NCI-H2107 treated with DMSO at 0.1 percent for 48 hours (cell line): ENCODE measurements around the gene ACSF3.
"Not testable (repeated sequence)": the region's sequence is repeated elsewhere in the genome, so short reads cannot be mapped to it uniquely, and the experiment has no call there.

Experiments used
- DNase-seq: peaks from one replicate; lab custom pipeline; 2025; ENCODE audit not compliant: unreplicated experiment; lab: John Stamatoyannopoulos, UW

Gene ACSF3

DNA sequence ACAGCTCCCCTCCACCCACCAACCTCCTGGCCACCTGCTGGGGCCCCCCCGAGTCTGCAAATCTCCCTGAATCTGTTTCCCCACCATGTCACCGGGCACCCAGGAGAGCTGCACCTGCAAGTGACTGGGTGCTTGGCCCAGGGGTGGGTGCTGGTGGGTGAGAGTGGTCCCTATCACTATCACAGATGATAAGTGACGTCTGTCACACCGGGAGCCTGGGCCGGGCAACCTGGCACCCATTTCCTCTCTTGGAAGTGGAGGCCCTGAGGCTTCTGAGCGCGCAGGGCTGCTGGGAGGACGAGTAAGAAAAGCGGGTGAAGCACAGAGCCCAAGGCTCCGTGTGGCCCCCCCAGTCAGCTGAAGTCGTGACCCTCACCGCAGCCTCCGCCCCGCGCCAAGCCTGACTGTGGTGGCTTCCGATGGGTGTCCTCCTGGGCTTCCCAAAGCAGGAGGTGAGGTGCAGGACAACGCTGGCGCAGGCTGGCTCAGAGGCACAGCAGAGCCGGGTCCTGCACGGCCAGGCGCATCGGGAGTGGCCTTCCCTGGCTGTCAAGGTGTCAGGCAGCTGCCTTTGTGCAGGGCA, 21.0 kb upstream of the ACSF3 start:
- DNase-seq, result no peak

DNA sequence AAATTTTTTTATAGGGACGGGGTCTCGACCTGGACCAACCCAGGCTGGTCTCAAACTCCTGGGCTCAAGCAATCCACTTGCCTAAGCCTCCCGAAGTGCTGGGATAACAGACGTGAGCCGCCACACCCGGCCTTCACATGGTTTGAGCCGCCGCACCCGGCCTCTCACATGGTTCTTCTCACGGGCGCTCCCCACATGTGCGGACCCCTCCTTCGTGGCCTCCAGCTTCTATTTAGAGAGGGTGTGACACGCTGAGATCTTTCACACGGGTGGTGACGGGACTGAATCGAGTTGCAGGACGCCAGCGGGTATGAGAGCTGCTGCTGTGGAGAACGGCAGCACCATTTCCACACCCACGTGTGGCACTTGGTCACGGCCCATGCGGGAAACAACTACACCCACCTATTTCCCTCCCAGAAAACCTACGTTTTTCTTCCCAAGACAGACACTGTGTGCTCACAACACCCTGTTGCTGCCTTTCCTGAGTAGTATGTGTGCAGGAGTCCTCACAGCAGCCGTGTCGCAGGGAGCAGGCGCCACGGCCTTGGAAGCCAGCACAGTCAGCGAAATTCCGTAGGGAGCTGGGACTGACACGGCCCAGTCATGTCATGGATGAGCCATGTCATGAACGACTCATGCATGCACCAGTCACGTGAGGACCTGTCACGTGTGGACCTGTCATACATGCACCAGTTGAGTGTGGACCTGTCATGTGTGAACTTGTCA, 20.1 kb upstream of the ACSF3 start:
- no peak for DNase-seq

DNA sequence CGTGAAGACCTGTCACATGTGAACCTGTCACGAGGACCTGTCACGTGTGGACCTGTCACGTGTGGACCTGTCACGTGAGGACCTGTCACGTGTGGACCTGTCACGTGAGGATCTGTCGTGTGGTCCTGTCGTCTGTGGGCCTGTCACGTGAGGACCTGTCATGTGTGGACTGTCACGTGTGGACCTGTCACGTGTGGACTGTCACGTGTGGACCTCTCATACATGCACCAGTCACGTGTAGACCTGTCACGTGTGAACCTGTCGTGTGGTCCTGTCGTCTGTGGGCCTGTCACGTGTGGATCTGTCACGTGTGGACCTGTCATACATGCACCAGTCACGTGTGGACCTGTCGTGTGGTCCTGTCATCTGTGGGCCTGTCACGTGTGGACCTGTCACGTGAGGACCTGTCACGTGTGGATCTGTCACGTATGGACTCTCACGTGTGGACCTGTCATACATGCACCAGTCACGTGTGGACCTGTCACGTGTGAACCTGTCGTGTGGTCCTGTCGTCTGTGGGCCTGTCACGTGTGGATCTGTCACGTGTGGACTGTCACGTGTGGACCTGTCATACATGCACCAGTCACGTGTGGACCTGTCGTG, 19.5 kb upstream of the ACSF3 start:
- not testable (repeated sequence) for DNase-seq

GRCh38 chr16:89074803-89075688, 18.6 kb upstream of the ACSF3 start:
- DNase-seq, result no peak

DNA sequence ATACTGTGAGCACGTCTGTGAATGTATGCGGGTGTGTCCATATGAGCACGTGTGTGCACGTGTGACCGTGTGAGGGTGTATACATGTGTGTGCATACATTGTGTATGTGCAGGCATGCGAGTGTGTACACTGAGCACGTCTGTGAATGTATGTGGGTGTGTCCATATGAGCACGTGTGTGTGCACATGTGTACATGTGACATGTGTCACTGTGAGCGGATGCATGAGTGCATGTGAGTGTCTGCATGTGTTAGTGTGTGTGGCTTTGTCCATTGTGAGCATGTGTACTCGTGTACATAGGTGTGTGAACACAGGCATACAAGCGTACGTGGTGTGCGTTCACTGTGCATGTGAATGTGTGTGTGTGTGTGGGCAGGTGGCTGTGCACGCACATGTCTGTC, 17.5 kb upstream of the ACSF3 start:
- DNase-seq, result no peak

DNA sequence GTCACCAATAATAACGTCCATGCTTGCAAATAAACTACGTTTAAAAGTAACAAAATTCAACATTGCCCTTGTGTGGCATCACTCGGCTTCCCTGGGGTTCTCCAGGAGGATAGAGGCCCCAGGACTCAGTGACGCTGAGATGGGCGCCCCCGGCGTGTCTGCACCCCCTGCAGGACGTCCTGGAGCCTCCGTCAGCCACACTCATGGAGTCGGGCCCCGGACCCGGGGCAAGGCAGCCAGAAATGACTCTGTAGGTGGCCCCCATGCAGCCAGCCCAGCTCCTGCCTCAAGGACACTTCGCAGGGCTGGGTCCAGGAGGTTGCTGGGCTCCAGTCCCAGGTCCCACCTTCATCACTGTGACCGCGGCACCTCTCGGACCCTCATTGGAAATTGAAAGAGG, 16.6 kb upstream of the ACSF3 start:
- no peak for DNase-seq

- DNase-seq, result no peak
Observed at GRCh38 chr16:89078172-89078571, 15.5 kb upstream of the ACSF3 start.

DNA sequence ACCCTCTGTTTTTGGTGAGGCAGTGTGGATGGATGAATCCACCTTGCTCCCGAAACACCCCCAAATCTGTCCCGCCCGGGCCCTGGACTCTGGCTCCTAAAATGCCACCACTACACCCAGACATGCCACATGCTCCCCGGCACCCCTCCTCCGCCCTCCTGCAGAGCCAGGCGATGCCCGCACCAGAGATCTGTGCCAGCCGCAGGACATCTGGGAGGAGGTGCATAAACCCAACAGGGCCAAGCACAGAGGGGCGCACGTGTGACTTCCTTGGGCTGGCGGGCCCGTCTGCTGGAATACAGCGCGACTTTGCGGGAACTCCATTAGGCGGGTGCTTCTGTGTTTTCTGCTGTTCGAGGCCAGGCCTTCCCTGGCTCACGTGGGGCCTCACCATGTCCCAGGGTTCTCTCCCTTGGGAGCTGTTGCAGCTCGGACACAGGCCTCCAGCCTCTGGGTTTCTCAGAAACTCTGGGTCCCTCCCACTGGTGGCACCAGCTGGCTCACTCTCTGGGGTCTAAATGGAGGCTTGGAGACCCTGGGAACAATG, 14.1 kb upstream of the ACSF3 start:
- DNase-seq, result no peak

GRCh38 chr16:89080196-89080853, 13.3 kb upstream of the ACSF3 start:
- no peak for DNase-seq

DNA sequence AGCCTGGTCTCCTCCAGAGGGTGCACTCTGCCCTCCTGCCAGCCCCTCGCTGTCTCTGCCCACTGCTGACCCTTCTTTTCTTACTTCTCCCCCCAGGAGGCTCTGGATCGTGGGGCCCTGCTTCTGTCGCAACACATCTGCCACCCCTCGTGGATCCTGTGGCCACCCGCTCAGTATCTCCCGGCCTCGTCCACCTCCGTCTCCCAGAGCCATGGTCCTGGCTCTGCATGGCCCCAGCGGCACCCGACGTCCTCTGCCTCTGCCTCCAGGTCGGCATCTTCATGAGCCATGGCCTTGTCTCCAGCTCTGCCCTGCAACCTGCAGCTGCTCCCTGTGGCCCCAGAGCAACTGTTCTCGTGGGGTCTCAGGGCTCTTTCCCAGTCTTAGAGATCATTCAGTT, 12.1 kb upstream of the ACSF3 start:
- no peak for DNase-seq

GRCh38 chr16:89084411-89084810, 9.2 kb upstream of the ACSF3 start:
- DNase-seq, result no peak

- DNase-seq, result no peak
Observed at GRCh38 chr16:89084814-89085612, 8.6 kb upstream of the ACSF3 start.

DNA sequence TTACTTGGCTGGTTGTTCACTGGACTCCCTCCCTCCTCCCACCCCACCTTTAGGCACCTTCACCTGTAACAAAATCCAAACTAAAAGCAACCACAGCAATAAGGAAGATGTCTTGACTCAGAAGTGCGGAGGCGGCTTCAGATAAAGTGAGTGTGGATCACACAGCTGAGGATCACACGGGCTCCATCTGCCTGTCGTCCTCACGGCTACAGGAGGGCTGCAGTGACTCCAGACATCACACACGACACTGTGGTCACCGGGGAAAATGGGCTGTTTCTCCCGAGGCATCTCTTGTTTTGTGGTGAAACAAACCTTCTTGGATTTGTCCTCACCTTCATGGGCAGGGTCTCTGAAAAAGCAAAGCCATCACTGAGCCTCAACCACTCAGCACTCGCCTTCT, 7.9 kb upstream of the ACSF3 start:
- no peak for DNase-seq

DNA sequence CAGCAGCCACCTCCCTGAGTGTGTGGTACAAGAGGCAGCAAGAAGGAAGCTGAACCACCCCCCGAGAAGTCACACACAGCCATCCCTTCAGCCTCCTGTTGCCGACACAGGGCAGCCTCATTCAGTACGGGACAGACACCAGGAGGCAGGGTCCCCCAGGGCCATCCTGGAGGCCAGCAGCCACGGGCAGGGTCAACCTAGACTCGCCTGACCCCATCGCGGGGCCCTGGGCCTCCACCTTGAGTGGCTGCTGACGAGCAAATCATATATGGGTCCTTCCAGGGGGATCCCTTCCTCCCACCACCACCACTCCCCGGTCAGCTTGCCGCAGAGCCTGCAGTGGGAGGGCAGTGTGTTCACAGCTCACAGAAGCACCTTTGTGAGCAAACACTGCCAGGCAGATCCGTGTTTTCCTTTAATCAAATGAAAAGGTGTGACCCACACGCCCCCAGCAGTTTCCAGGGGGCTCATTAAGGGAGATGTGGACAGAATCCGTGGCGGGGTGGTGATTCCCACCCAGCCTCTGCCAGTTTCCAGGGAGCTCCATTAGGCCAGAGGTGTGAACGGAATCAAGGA, 5.6 kb upstream of the ACSF3 start:
- no peak for DNase-seq

DNA sequence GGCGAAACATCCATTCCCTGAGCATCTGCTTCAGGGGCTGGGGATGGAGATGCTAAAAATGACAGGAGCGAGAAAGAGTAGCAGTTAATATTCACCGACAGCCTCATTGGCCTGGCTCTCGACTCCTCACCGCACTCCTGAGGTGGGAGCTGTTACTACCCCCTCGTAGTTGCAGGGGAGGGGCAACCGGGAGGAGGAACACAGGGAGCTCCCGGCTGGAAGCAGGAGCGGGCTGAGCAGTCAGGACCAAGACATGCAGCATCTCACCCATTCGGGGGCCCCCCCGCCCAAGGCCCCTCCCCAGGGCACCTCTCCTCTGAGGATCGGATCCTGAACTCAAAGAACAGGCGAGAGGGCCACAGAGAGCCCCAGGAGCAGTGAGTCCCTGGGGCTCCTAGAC, 4.5 kb upstream of the ACSF3 start:
- DNase-seq, result no peak

DNA sequence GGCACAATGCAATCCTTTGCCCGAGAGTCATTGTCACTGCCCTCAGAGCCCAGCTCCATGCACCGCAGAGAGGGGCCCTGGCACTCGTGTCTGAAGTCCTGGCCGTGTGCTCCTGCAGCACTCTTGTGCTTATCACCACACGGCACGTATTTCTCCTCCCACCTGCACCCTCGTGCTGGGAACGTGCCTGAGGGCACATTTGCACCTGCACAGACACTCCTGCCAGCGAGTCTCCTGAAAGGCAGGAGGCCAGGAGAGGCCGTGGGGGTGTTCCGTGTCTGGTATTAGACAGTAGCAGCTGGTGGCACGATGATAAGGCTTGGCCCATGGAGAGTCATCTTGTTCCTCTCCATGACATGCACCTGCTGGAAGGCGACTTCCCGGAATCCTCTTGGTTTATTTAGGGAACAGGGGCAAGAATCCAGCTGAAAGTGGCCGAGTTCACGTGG, 3.4 kb upstream of the ACSF3 start:
- DNase-seq, result peak; percentile 5

- DNase-seq, result no peak
Observed at GRCh38 chr16:89090669-89091426, 2.8 kb upstream of the ACSF3 start.

DNA sequence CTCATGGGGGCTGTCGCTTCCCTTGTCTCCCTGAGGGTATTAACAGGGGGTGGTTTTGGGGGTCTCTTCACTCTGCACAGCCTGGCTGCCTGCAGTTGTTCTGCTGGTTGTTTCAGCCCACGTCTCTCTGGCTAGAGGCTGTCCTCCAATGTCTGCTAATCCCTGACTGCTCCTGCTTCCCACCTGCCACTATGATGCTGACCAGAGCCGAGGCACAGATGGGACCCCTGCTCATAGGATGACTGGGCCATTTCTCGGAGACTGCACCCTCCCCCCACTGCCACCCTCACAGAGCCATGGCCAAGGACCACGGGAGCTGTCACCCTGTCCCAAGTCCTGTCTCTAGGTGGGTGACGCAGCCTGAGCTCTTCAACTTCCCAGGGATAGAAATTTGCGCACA, 1.6 kb upstream of the ACSF3 start:
- DNase-seq, result no peak

- DNase-seq, result not testable (repeated sequence)
Observed at GRCh38 chr16:89093252-89093601, 425 bp upstream of the ACSF3 start.
